ENCODE measurements around the gene PRKCB.

DNA sequence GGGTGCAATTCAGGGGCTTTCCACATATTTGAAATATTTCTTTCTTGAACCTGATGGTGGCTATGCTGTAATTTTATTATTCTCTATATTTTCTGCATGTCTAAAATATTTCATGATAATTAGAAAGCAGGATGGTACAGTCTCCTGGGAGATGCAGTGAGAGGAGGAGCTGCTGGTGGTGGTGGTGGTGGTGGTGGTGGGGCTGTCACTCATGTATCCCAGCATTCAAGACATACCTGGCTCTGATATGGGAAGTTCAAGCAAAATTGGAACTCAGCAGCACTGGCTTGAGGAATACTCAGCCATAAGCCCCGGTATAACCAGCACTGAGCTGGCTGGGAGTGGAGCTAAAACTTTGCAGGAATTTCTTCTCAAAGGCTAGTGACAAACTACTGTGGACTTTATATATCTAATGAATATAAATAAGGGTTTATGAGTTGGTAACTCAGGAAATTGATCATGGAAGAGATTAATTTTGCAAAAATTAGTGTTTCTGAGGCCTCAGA lies 200.3 kb downstream of the PRKCB start:
- TF ChIP-seq, protein P1, sequence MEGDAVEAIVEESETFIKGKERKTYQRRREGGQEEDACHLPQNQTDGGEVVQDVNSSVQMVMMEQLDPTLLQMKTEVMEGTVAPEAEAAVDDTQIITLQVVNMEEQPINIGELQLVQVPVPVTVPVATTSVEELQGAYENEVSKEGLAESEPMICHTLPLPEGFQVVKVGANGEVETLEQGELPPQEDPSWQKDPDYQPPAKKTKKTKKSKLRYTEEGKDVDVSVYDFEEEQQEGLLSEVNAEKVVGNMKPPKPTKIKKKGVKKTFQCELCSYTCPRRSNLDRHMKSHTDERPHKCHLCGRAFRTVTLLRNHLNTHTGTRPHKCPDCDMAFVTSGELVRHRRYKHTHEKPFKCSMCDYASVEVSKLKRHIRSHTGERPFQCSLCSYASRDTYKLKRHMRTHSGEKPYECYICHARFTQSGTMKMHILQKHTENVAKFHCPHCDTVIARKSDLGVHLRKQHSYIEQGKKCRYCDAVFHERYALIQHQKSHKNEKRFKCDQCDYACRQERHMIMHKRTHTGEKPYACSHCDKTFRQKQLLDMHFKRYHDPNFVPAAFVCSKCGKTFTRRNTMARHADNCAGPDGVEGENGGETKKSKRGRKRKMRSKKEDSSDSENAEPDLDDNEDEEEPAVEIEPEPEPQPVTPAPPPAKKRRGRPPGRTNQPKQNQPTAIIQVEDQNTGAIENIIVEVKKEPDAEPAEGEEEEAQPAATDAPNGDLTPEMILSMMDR (IDR thresholded peaks at IDR 0.05; ENCODE audit: insufficient read depth, low read length) = no peak
- TF ChIP-seq POLR2AphosphoS5 (IDR thresholded peaks at IDR 0.05; ENCODE audit: low read depth) = no peak
- TF ChIP-seq SPI1 (IDR thresholded peaks at IDR 0.05; ENCODE audit: borderline replicate concordance, low read depth) = no peak
- TF ChIP-seq GABPA (IDR thresholded peaks at IDR 0.05; ENCODE audit: low read depth) = no peak
- TF ChIP-seq, protein P2, sequence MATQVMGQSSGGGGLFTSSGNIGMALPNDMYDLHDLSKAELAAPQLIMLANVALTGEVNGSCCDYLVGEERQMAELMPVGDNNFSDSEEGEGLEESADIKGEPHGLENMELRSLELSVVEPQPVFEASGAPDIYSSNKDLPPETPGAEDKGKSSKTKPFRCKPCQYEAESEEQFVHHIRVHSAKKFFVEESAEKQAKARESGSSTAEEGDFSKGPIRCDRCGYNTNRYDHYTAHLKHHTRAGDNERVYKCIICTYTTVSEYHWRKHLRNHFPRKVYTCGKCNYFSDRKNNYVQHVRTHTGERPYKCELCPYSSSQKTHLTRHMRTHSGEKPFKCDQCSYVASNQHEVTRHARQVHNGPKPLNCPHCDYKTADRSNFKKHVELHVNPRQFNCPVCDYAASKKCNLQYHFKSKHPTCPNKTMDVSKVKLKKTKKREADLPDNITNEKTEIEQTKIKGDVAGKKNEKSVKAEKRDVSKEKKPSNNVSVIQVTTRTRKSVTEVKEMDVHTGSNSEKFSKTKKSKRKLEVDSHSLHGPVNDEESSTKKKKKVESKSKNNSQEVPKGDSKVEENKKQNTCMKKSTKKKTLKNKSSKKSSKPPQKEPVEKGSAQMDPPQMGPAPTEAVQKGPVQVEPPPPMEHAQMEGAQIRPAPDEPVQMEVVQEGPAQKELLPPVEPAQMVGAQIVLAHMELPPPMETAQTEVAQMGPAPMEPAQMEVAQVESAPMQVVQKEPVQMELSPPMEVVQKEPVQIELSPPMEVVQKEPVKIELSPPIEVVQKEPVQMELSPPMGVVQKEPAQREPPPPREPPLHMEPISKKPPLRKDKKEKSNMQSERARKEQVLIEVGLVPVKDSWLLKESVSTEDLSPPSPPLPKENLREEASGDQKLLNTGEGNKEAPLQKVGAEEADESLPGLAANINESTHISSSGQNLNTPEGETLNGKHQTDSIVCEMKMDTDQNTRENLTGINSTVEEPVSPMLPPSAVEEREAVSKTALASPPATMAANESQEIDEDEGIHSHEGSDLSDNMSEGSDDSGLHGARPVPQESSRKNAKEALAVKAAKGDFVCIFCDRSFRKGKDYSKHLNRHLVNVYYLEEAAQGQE (IDR thresholded peaks at IDR 0.05; ENCODE audit: insufficient replicate concordance, low read depth) = no peak

Data from HL-60 (cell line).